Kidney epithelial cell (primary cell): ENCODE data around the gene COL28A1. TPM values are rescaled to one million over a fixed set of nuclear protein-coding genes. Genes with fewer than 3 reads are reported as not detected.
A peak's percentile ranks its signal among the peaks of the same experiment; 100 is the strongest.

Source experiments
- DNase-seq: peaks from one replicate; pipeline ENCODE4 v3.0.0-alpha.2; 2010; ENCODE audit warnings: low read depth
- H3K27me3 ChIP-seq: 2 replicates; pipeline ENCODE4 v1.6.0; 2011; ENCODE audit warnings: low read length; ENCODE audit not compliant: control insufficient read depth, insufficient read depth
- H3K36me3 ChIP-seq: 2 replicates; pipeline ENCODE4 v1.5.1; 2011; ENCODE audit warnings: low read length; ENCODE audit not compliant: control insufficient read depth, insufficient read depth
- H3K4me3 ChIP-seq: 2 replicates; pipeline ENCODE4 v1.5.1; 2011; ENCODE audit warnings: low read depth, mild to moderate bottlenecking, control low read depth, low read length
- total RNA-seq: library from RNA; depleted of rRNA; stranded (reverse); fragments of >200 nt; gene quantifications from 2 replicates; pipeline ENCODE4 v1.2.3, GENCODE V29; 2015
- TF ChIP-seq, protein P1 (sequence below): IDR thresholded peaks from 2 replicates; pipeline ENCODE4 v1.5.1; 2011; ENCODE audit warnings: mild to moderate bottlenecking, moderate library complexity, low read length, control low read depth, inconsistent platforms; ENCODE audit not compliant: insufficient read depth, poor library complexity, severe bottlenecking

COL28A1 gene
- total RNA-seq, 1 donor from 2014 or later: 0.21 TPM

- peaks cover 2% of the 10 kb centered on the region for H3K27me3 ChIP-seq
- no peak overlapping the region for H3K4me3 ChIP-seq
- TF ChIP-seq, protein P1, sequence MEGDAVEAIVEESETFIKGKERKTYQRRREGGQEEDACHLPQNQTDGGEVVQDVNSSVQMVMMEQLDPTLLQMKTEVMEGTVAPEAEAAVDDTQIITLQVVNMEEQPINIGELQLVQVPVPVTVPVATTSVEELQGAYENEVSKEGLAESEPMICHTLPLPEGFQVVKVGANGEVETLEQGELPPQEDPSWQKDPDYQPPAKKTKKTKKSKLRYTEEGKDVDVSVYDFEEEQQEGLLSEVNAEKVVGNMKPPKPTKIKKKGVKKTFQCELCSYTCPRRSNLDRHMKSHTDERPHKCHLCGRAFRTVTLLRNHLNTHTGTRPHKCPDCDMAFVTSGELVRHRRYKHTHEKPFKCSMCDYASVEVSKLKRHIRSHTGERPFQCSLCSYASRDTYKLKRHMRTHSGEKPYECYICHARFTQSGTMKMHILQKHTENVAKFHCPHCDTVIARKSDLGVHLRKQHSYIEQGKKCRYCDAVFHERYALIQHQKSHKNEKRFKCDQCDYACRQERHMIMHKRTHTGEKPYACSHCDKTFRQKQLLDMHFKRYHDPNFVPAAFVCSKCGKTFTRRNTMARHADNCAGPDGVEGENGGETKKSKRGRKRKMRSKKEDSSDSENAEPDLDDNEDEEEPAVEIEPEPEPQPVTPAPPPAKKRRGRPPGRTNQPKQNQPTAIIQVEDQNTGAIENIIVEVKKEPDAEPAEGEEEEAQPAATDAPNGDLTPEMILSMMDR: no peak
- no peaks in the 10 kb centered on the region for H3K36me3 ChIP-seq
- peak; percentile 23 for DNase-seq
Measured at GRCh38 chr7:7315851-7316250, 219.8 kb downstream of the COL28A1 start.

DNA sequence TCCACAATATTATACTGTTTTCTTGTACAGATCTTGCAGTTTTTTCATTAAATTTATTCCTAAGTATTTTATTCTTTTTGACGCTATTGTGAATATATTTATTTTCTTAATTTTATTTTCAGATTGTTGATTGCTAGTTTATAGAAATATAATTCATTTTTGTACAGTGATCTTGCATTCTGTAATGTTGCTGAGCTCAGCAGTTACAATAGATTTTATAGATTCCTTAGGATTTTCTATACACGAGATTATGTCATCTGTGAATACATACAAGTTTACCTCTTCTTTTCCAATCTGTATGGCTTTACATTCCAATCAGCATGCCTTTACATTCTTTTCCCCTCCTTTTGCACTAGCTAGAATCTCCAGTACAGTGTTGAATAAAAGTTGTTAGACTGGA is 223.3 kb downstream of the COL28A1 start:
- DNase-seq: no peak
- TF ChIP-seq, protein P1: no peak
- Histone ChIP-seq H3K4me3 (no peak overlapping the region), H3K36me3 (no peaks in the 10 kb centered on the region), H3K27me3 (peaks cover 2% of the 10 kb centered on the region)

DNA sequence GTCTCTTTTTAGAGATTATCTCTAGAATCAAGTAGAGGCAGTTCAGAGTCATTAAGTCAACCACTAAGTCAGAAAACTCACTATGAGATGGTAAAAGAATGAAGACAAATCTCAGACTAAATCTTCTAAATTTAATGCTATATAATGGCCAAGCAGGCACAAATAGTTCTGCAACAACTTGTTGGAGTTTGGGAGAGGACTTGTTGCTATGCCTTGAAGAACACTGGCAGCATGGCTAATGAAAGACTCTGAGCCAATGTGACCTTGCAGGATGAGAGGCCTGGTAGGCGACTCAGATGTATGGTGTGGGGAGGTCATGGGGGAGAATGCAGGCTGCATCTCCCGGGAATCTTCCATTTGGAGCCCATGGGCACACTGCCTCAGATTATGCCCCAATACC is 224.7 kb downstream of the COL28A1 start:
- Histone ChIP-seq H3K36me3 (no peaks in the 10 kb centered on the region), H3K27me3 (peaks cover 2% of the 10 kb centered on the region), H3K4me3 (no peak overlapping the region)
- TF ChIP-seq, protein P1: no peak
- no peak for DNase-seq

DNA sequence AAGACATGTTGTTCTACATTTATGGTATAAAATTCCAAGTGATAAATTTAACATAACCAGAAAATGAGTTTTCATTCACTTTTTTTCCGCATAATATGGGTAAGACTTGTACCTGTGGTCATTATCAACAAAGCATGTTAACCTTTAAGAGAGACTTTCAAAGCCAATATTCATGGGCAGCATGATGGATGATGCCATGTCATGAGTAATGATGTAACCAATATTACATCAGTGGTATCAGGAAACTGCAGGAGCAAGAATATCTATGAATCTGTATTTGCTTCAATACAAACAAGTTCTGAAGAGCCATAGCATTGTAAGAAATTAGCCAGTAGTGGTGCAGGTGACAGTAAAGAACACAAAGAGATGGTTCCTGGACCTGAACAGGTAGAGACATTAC is 226.5 kb downstream of the COL28A1 start:
- Histone ChIP-seq H3K4me3 (no peak overlapping the region), H3K36me3 (no peaks in the 10 kb centered on the region), H3K27me3 (peaks cover 2% of the 10 kb centered on the region)
- DNase-seq: no peak
- TF ChIP-seq, protein P1: no peak

Other genes starting within 250 kb of the COL28A1 start
- 35.0 and 41.9 TPM in 2 replicates for gene MIOS, start 31.0 kb upstream of the COL28A1 start, total RNA-seq
- gene UMAD1, start 104.9 kb upstream of the COL28A1 start, total RNA-seq: 10.7 and 16.2 TPM in 2 replicates
- gene RPA3, start 182.7 kb upstream of the COL28A1 start, total RNA-seq: 21.2 and 22.2 TPM in 2 replicates